ENCODE data around the gene MOSPD3. TPM values are rescaled to one million over a fixed set of nuclear protein-coding genes. Genes with fewer than 3 reads are reported as not detected.
"Not testable (repeated sequence)": the region's sequence is repeated elsewhere in the genome, so short reads cannot be mapped to it uniquely, and the experiment has no call there.

The MOSPD3 gene
- total RNA-seq, 2 donors from 2014 or later, result 16.4 to 16.5 TPM

- H3K9me3 ChIP-seq (ENCODE audit: control insufficient read depth, low read length, poor library complexity, severe bottlenecking), result no peaks in the 10 kb centered on the region
- H3K36me3 Mint-ChIP-seq (ENCODE audit: low read depth), result no peaks in the 10 kb centered on the region
- peak overlapping the region; percentile 36 for H3K4me3 Mint-ChIP-seq
- no peaks in the 10 kb centered on the region for H3K27me3 Mint-ChIP-seq
- H3K4me1 Mint-ChIP-seq, result peaks cover 33% of the 10 kb centered on the region
- ATAC-seq, result no peak
- H3K27ac Mint-ChIP-seq, result peak overlapping the region; percentile 57
- DNase-seq, result no peak
Observed at GRCh38 chr7:100630066-100630465, 17.7 kb downstream of the MOSPD3 start.

GRCh38 chr7:100632951-100633717 is 20.8 kb downstream of the MOSPD3 start:
- peak; percentile 83 for ATAC-seq
- no peaks in the 10 kb centered on the region for H3K9me3 ChIP-seq (ENCODE audit: control insufficient read depth, low read length, poor library complexity, severe bottlenecking)
- DNase-seq, result peak; percentile 46 to 56 (median 47)
- no peaks in the 10 kb centered on the region for H3K36me3 Mint-ChIP-seq (ENCODE audit: low read depth)
- H3K27me3 Mint-ChIP-seq, result no peaks in the 10 kb centered on the region
- H3K4me3 Mint-ChIP-seq, result peak overlapping the region; percentile 89
- H3K27ac Mint-ChIP-seq, result peak overlapping the region; percentile 29
- H3K4me1 Mint-ChIP-seq, result peaks cover 22% of the 10 kb centered on the region

- no peaks in the 10 kb centered on the region for H3K9me3 ChIP-seq (ENCODE audit: control insufficient read depth, low read length, poor library complexity, severe bottlenecking)
- H3K4me3 Mint-ChIP-seq, result no peak overlapping the region
- no peaks in the 10 kb centered on the region for H3K27me3 Mint-ChIP-seq
- DNase-seq (no peak), ATAC-seq (no peak)
- H3K4me1 Mint-ChIP-seq, result peaks cover 4% of the 10 kb centered on the region
- no peak overlapping the region for H3K27ac Mint-ChIP-seq
- H3K36me3 Mint-ChIP-seq (ENCODE audit: low read depth), result no peaks in the 10 kb centered on the region
Observed at GRCh38 chr7:100639995-100640516, 27.7 kb downstream of the MOSPD3 start.

GRCh38 chr7:100640517-100641440 is 28.4 kb downstream of the MOSPD3 start:
- Mint-ChIP-seq H3K4me1 (peaks cover 7% of the 10 kb centered on the region), H3K4me3 (no peak overlapping the region), H3K27me3 (no peaks in the 10 kb centered on the region), H3K27ac (no peak overlapping the region), H3K36me3 (ENCODE audit: low read depth) (no peaks in the 10 kb centered on the region)
- ATAC-seq (no peak), DNase-seq (no peak)
- no peaks in the 10 kb centered on the region for H3K9me3 ChIP-seq (ENCODE audit: control insufficient read depth, low read length, poor library complexity, severe bottlenecking)

- Mint-ChIP-seq H3K4me3 (no peak within 1 kb of the TSS), H3K36me3 (ENCODE audit: low read depth) (no peaks in the 10 kb centered on the region), H3K4me1 (peaks cover 7% of the 10 kb centered on the region), H3K27me3 (no peaks in the 10 kb centered on the region), H3K27ac (no peak within 1 kb of the TSS)
- no peaks in the 10 kb centered on the region for H3K9me3 ChIP-seq (ENCODE audit: control insufficient read depth, low read length, poor library complexity, severe bottlenecking)
- DNase-seq, result no peak
- ATAC-seq, result no peak
Observed at GRCh38 chr7:100641463-100641859, 29.1 kb downstream of the MOSPD3 start, which contains the start of gene TFR2. TSS of gene TFR2 (minus strand) at chr7:100641552. CDS start at chr7:100641509, 43 bp downstream.

- Mint-ChIP-seq H3K27me3 (no peaks in the 10 kb centered on the region), H3K4me3 (no peak overlapping the region), H3K4me1 (peaks cover 7% of the 10 kb centered on the region), H3K27ac (no peak overlapping the region), H3K36me3 (ENCODE audit: low read depth) (no peaks in the 10 kb centered on the region)
- DNase-seq (no peak), ATAC-seq (no peak)
- no peaks in the 10 kb centered on the region for H3K9me3 ChIP-seq (ENCODE audit: control insufficient read depth, low read length, poor library complexity, severe bottlenecking)
Observed at GRCh38 chr7:100641860-100642533, 29.7 kb downstream of the MOSPD3 start.

- peaks cover 3% of the 10 kb centered on the region for H3K27me3 Mint-ChIP-seq
- no peaks in the 10 kb centered on the region for H3K36me3 Mint-ChIP-seq (ENCODE audit: low read depth)
- no peak overlapping the region for H3K27ac Mint-ChIP-seq
- no peak overlapping the region for H3K4me3 Mint-ChIP-seq
- ATAC-seq, result peak; percentile 69
- H3K4me1 Mint-ChIP-seq, result peaks cover 7% of the 10 kb centered on the region
- no peak for DNase-seq
- no peaks in the 10 kb centered on the region for H3K9me3 ChIP-seq (ENCODE audit: control insufficient read depth, low read length, poor library complexity, severe bottlenecking)
Observed at GRCh38 chr7:100642534-100642907, 30.2 kb downstream of the MOSPD3 start.

- no peaks in the 10 kb centered on the region for H3K9me3 ChIP-seq (ENCODE audit: control insufficient read depth, low read length, poor library complexity, severe bottlenecking)
- no peak for ATAC-seq
- H3K36me3 Mint-ChIP-seq (ENCODE audit: low read depth), result peaks cover 10% of the 10 kb centered on the region
- H3K27ac Mint-ChIP-seq, result no peak overlapping the region
- no peak overlapping the region for H3K4me3 Mint-ChIP-seq
- peaks cover 45% of the 10 kb centered on the region for H3K27me3 Mint-ChIP-seq
- H3K4me1 Mint-ChIP-seq, result peaks cover 12% of the 10 kb centered on the region
- no peak for DNase-seq
Observed at GRCh38 chr7:100649826-100650565, 37.7 kb downstream of the MOSPD3 start.

- no peak overlapping the region for H3K4me3 Mint-ChIP-seq
- peaks cover 48% of the 10 kb centered on the region for H3K27me3 Mint-ChIP-seq
- peaks cover 8% of the 10 kb centered on the region for H3K36me3 Mint-ChIP-seq (ENCODE audit: low read depth)
- ATAC-seq (no peak), DNase-seq (no peak)
- H3K9me3 ChIP-seq (ENCODE audit: control insufficient read depth, low read length, poor library complexity, severe bottlenecking), result no peaks in the 10 kb centered on the region
- H3K27ac Mint-ChIP-seq, result no peak overlapping the region
- H3K4me1 Mint-ChIP-seq, result peaks cover 7% of the 10 kb centered on the region
Observed at GRCh38 chr7:100654908-100655831, 42.8 kb downstream of the MOSPD3 start.

- H3K9me3 ChIP-seq (ENCODE audit: control insufficient read depth, low read length, poor library complexity, severe bottlenecking), result no peaks in the 10 kb centered on the region
- DNase-seq (peak; percentile 37 to 54 (median 42)), ATAC-seq (peak; percentile 80)
- Mint-ChIP-seq H3K4me1 (peaks cover 5% of the 10 kb centered on the region), H3K27me3 (peaks cover 42% of the 10 kb centered on the region), H3K4me3 (no peak within 1 kb of the TSS), H3K36me3 (ENCODE audit: low read depth) (peaks cover 5% of the 10 kb centered on the region), H3K27ac (no peak within 1 kb of the TSS)
Observed at GRCh38 chr7:100655908-100656674, 43.8 kb downstream of the MOSPD3 start, which contains the start of gene ACTL6B. TSS of gene ACTL6B (minus strand) at chr7:100656448. CDS start at chr7:100656354, 94 bp downstream.

- not testable (repeated sequence) for DNase-seq; H3K4me1 Mint-ChIP-seq; ATAC-seq; H3K9me3 ChIP-seq (ENCODE audit: control insufficient read depth, low read length, poor library complexity, severe bottlenecking); H3K4me3 Mint-ChIP-seq; H3K27ac Mint-ChIP-seq; H3K36me3 Mint-ChIP-seq (ENCODE audit: low read depth)
- peaks cover 17% of the 10 kb centered on the region for H3K27me3 Mint-ChIP-seq
Observed at GRCh38 chr7:100662194-100662776, 49.9 kb downstream of the MOSPD3 start.

Measured in T-helper 17 cell (primary cell).